OCI-LY3 (cell line): Measurements from ENCODE around the gene SLC35F6.
A peak's percentile ranks its signal among the peaks of the same experiment; 100 is the strongest.

Source experiments
- H2AFZ ChIP-seq: fragments of 200-600, 300-600 bp; shearing (Covaris generic); 2 replicates; pipeline ENCODE4 v1.6.0; 2014; ENCODE audit warnings: antibody characterized with exemption, low read depth, low read length
- H3K27ac ChIP-seq: fragments of 200-600, 300-600 bp; sonication (generic); 2 replicates; pipeline ENCODE4 v1.5.1; 2014; ENCODE audit warnings: mild to moderate bottlenecking, low read length, moderate library complexity, mixed read lengths
- H3K27me3 ChIP-seq: fragments of 200-600, 300-600 bp; sonication (generic); 2 replicates; pipeline ENCODE4 v1.6.1; 2014; ENCODE audit warnings: low read depth, low read length, mixed read lengths
- H3K36me3 ChIP-seq: fragments of 200-600, 300-600 bp; sonication (generic); replicated peaks from 2 replicates; pipeline ENCODE3; 2014; ENCODE audit warnings: low read depth, low read length, mixed read lengths
- H3K4me1 ChIP-seq: fragments of 300-600, 200-600 bp; sonication (generic); 2 replicates; pipeline ENCODE4 v1.6.1; 2014; ENCODE audit warnings: low read length, mixed read lengths
- H3K4me2 ChIP-seq: fragments of 200-600, 300-600 bp; sonication (generic); 2 replicates; pipeline ENCODE4 v1.6.1; 2014; ENCODE audit warnings: low read length, mixed read lengths
- H3K4me3 ChIP-seq: fragments of 300-600, 200-600 bp; sonication (generic); 2 replicates; pipeline ENCODE4 v1.5.1; 2014; ENCODE audit warnings: antibody characterized with exemption, mild to moderate bottlenecking, low read length, moderate library complexity
- H3K79me2 ChIP-seq: fragments of 300-600, 200-600 bp; shearing (Covaris generic); 2 replicates; pipeline ENCODE4 v1.6.1; 2014; ENCODE audit warnings: mild to moderate bottlenecking, low read length, mixed read lengths
- H3K9ac ChIP-seq: fragments of 300-600, 200-600 bp; shearing (Covaris generic); 2 replicates; pipeline ENCODE4 v1.6.0; 2014; ENCODE audit warnings: mild to moderate bottlenecking, low read length, moderate library complexity
- H3K9me3 ChIP-seq: fragments of 200-600, 300-600 bp; shearing (Covaris generic); 2 replicates; pipeline ENCODE4 v1.6.1; 2014; ENCODE audit warnings: low read length, mixed read lengths; ENCODE audit not compliant: insufficient read depth
- H4K20me1 ChIP-seq: fragments of 200-600, 300-600 bp; sonication (generic); 2 replicates; pipeline ENCODE4 v1.6.1; 2016; ENCODE audit warnings: low read length, mixed read lengths; ENCODE audit not compliant: insufficient read depth
- EZH2phosphoT487 ChIP-seq: fragments of 200-600 bp; shearing (Covaris generic); IDR thresholded peaks from 2 replicates; pipeline ENCODE4 v1.6.1; 2018; ENCODE audit warnings: antibody characterized with exemption, mixed run types, low read depth
- TF ChIP-seq, protein P1 (sequence below): fragments of 200-600, 300-600 bp; sonication (generic); IDR thresholded peaks from 2 replicates; pipeline ENCODE4 v1.5.1; 2014; ENCODE audit warnings: antibody characterized with exemption, low read length, low read depth

The SLC35F6 gene

GRCh38 chr2:26809211-26809610 is 45.1 kb downstream of the SLC35F6 start:
- H3K9me3 ChIP-seq = no peaks in the 10 kb centered on the region
- no peaks in the 10 kb centered on the region for H4K20me1 ChIP-seq
- no peaks in the 10 kb centered on the region for H3K79me2 ChIP-seq
- H3K9ac ChIP-seq = no peak overlapping the region
- H3K27me3 ChIP-seq = no peaks in the 10 kb centered on the region
- TF ChIP-seq EZH2phosphoT487 = no peak
- TF ChIP-seq, protein P1, sequence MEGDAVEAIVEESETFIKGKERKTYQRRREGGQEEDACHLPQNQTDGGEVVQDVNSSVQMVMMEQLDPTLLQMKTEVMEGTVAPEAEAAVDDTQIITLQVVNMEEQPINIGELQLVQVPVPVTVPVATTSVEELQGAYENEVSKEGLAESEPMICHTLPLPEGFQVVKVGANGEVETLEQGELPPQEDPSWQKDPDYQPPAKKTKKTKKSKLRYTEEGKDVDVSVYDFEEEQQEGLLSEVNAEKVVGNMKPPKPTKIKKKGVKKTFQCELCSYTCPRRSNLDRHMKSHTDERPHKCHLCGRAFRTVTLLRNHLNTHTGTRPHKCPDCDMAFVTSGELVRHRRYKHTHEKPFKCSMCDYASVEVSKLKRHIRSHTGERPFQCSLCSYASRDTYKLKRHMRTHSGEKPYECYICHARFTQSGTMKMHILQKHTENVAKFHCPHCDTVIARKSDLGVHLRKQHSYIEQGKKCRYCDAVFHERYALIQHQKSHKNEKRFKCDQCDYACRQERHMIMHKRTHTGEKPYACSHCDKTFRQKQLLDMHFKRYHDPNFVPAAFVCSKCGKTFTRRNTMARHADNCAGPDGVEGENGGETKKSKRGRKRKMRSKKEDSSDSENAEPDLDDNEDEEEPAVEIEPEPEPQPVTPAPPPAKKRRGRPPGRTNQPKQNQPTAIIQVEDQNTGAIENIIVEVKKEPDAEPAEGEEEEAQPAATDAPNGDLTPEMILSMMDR = no peak
- H3K27ac ChIP-seq = no peak overlapping the region
- H3K4me2 ChIP-seq = no peak overlapping the region
- no peak overlapping the region for H3K4me3 ChIP-seq
- no peaks in the 10 kb centered on the region for H3K36me3 ChIP-seq
- no peak overlapping the region for H2AFZ ChIP-seq
- H3K4me1 ChIP-seq = peaks cover 8% of the 10 kb centered on the region

DNA sequence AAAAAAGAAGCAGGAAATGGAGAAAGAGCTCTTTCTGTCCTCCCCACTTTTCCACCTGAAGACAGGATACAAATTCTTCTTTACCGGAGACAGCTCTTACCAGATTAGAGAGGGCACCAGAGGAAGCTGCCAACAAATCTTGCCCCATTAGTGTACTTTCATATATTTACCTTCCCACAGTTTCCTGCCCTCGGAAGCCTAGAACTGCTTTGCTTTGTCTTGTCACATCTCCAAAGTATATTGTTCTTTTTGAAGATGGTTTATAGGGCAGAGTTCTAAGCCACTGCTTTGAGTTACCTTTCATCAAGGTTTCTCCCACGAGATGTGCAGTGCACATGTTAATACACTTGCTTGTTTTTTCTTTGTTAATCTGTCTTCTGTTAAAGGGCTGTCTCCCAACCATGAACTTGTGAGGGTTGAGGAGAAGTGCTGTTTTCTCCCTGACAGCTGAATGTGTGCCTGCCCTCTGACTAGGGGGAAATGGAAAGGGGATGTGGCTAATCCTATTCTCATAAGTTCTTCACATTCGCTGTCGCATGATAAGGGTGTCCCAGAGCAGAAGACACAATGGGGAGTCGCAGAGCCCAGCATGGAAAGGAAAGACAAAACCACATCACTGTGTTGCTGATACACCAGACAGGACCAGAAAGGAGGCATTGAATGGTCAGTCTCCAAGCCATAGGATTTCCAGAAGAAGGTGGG is 45.9 kb downstream of the SLC35F6 start:
- no peaks in the 10 kb centered on the region for H3K36me3 ChIP-seq
- H3K27me3 ChIP-seq = no peaks in the 10 kb centered on the region
- no peak overlapping the region for H3K27ac ChIP-seq
- H3K79me2 ChIP-seq = no peaks in the 10 kb centered on the region
- H2AFZ ChIP-seq = no peak overlapping the region
- H3K4me3 ChIP-seq = no peak overlapping the region
- TF ChIP-seq EZH2phosphoT487 = no peak
- TF ChIP-seq, protein P1 = no peak
- no peaks in the 10 kb centered on the region for H4K20me1 ChIP-seq
- no peaks in the 10 kb centered on the region for H3K9me3 ChIP-seq
- peaks cover 8% of the 10 kb centered on the region for H3K4me1 ChIP-seq
- 0 out of 2 replicates have a peak overlapping the region, but pooled peaks have one; percentile 10 for H3K4me2 ChIP-seq
- H3K9ac ChIP-seq = no peak overlapping the region

- no peak overlapping the region for H3K9ac ChIP-seq
- no peaks in the 10 kb centered on the region for H3K79me2 ChIP-seq
- no peak overlapping the region for H3K4me3 ChIP-seq
- no peak overlapping the region for H3K4me2 ChIP-seq
- H2AFZ ChIP-seq = no peak overlapping the region
- no peaks in the 10 kb centered on the region for H3K9me3 ChIP-seq
- no peak overlapping the region for H3K27ac ChIP-seq
- no peaks in the 10 kb centered on the region for H4K20me1 ChIP-seq
- TF ChIP-seq, protein P1 = no peak
- TF ChIP-seq EZH2phosphoT487 = no peak
- H3K27me3 ChIP-seq = no peaks in the 10 kb centered on the region
- no peaks in the 10 kb centered on the region for H3K36me3 ChIP-seq
- H3K4me1 ChIP-seq = peaks cover 8% of the 10 kb centered on the region
These were observed 47.2 kb downstream of the SLC35F6 start for GRCh38 chr2:26811261-26811660.

- H3K4me1 ChIP-seq = peaks cover 8% of the 10 kb centered on the region
- no peak overlapping the region for H3K9ac ChIP-seq
- TF ChIP-seq, protein P1 = no peak
- TF ChIP-seq EZH2phosphoT487 = no peak
These were observed 48.0 kb downstream of the SLC35F6 start for GRCh38 chr2:26811791-26812694.

More at GRCh38 chr2:26811791-26812694, 48.0 kb downstream of the SLC35F6 start:
- no peak overlapping the region for H3K27ac ChIP-seq
- H2AFZ ChIP-seq = no peak overlapping the region
- no peak overlapping the region for H3K4me3 ChIP-seq
- H3K27me3 ChIP-seq = no peaks in the 10 kb centered on the region
- H3K9me3 ChIP-seq = no peaks in the 10 kb centered on the region
- H3K36me3 ChIP-seq = no peaks in the 10 kb centered on the region
- no peaks in the 10 kb centered on the region for H4K20me1 ChIP-seq
- H3K79me2 ChIP-seq = no peaks in the 10 kb centered on the region
- H3K4me2 ChIP-seq = no peak overlapping the region
